Motor neuron (in vitro differentiated cells): ENCODE data around the gene RBP5. TPM values are rescaled to one million over a fixed set of nuclear protein-coding genes. Genes with fewer than 3 reads are reported as not detected.
A peak's percentile ranks its signal among the peaks of the same experiment; 100 is the strongest.

ENCODE experiments used
- ATAC-seq, 8 experiments: fragments of 200-7000 bp; cut with Tn5 transposase; replicated peaks in 6 of 8; 2 replicates each; pipeline ENCODE4 v1.8.0; 2021; ENCODE audit warnings: mild to moderate bottlenecking in 8 of 8, moderate library complexity in 8 of 8
- H3K27ac ChIP-seq, 2 donors: fragments of 250-450 bp; sonication (Bioruptor Pico); 2 replicates each; pipeline ENCODE4 v1.9.0; 2021; ENCODE audit warnings: antibody characterized with exemption in 2 of 2, mild to moderate bottlenecking in 2 of 2, moderate library complexity in 1 of 2
- H3K4me1 ChIP-seq, 2 donors: fragments of 250-450 bp; sonication (Bioruptor Pico); replicated peaks in 1 of 2; 2 replicates each; pipeline ENCODE4 v1.6.1; 2021; ENCODE audit warnings: antibody characterized with exemption in 2 of 2, mild to moderate bottlenecking in 2 of 2, moderate library complexity in 1 of 2
- H3K4me3 ChIP-seq, 5 donors: fragments of 250-450 bp; sonication (Bioruptor Pico); 2 replicates each; pipeline ENCODE4 v1.9.0; 2021; ENCODE audit warnings: antibody characterized with exemption in 5 of 5, mild to moderate bottlenecking in 5 of 5, moderate library complexity in 4 of 5
- WGBS, 10 experiments: fragments of 450-650 bp; shearing (Covaris generic); methylation state at CpG; one replicate each; pipeline ENCODE4 v1.0.0; 2022; 5-methylcytosine and 5-hydroxymethylcytosine counted together
- in situ Hi-C, 9 experiments: fragments of 400-800 bp; cut with MboI; loops; one replicate each; pipeline ENCODE4 v1.15.0; 2021; ENCODE audit warnings: low sequenced_read_pairs in 9 of 9, low pct_unique_long_range_greater_than_20kb in 2 of 9; ENCODE audit not compliant: unreplicated experiment in 9 of 9
- total RNA-seq, 8 experiments: library from RNA; unstranded; fragments of 300-600 nt; gene quantifications; 2 replicates each; pipeline versions ENCODE4 v1.2.3 to v1.2.4, GENCODE V29; 2022

RBP5 gene
- total RNA-seq, 8 experiments from 2014 or later = 0.38 to 5.4 (median 1.4) TPM

GRCh38 chr12:7073946-7074345 is 54.7 kb downstream of the RBP5 start:
- WGBS, 10 experiments = 10 to 50% (median 17%) methylated on average over 1 of the region's 1 CpG; no CpG with 5 or more reads in 7 of the 10 experiments
- Histone ChIP-seq H3K4me3 (no peak overlapping the region), H3K4me1 (no peaks in the 10 kb centered on the region), H3K27ac (no peak overlapping the region)
- in situ Hi-C loops = no loop called here
- ATAC-seq = peak in 1 of 8 experiments; percentile 47

Other genes with a start within 250 kb of the RBP5 start
- 10 to 100 TPM in 3 of 8 experiments, 1 to 10 TPM in 5; 4.1 to 51.0 (median 7.1) TPM for gene LRRC23, start 224.1 kb downstream of the RBP5 start, total RNA-seq
- 100 to 1,000 TPM in 5 of 8 experiments, 1 to 10 TPM in 3; 2.6 to 399 (median 169) TPM for gene ENO2, start 214.3 kb downstream of the RBP5 start, total RNA-seq
- gene ATN1, start 200.9 kb downstream of the RBP5 start, total RNA-seq = 10 to 100 TPM in 6 of 8 experiments, 1 to 10 TPM in 2; 4.3 to 51.5 (median 15.8) TPM
- gene RNU7-1, start 185.1 kb downstream of the RBP5 start, total RNA-seq = not detected
- gene C12orf57, start 184.9 kb downstream of the RBP5 start, total RNA-seq = 100 to 1,000 TPM; 150 to 828 (median 513) TPM
- gene PTPN6, start 177.5 kb downstream of the RBP5 start, total RNA-seq = 1 to 10 TPM in 2 of 8 experiments, under 1 TPM in 6; 0.22 to 2.4 (median 0.88) TPM
- 100 to 1,000 TPM; 146 to 327 (median 222) TPM for gene PHB2, start 158.2 kb downstream of the RBP5 start, total RNA-seq
- 10 to 100 TPM; 19.5 to 53.0 (median 31.6) TPM for gene EMG1, start 158.0 kb downstream of the RBP5 start, total RNA-seq
- 100 to 1,000 TPM in 1 of 8 experiments, 10 to 100 TPM in 5, 1 to 10 TPM in 2; 7.8 to 168 (median 19.7) TPM for gene LPCAT3, start 110.4 kb downstream of the RBP5 start, total RNA-seq
- 100 to 1,000 TPM in 3 of 8 experiments, 10 to 100 TPM in 1, 1 to 10 TPM in 4; 1.3 to 909 (median 17.9) TPM for gene C1S, start 68.2 kb downstream of the RBP5 start, total RNA-seq
- gene C1R, start 36.4 kb downstream of the RBP5 start, total RNA-seq = 100 to 1,000 TPM in 1 of 8 experiments, 10 to 100 TPM in 3, 1 to 10 TPM in 3, under 1 TPM in 1; 0.79 to 747 (median 6.4) TPM
- gene C1RL, start 19.7 kb downstream of the RBP5 start, total RNA-seq = 10 to 100 TPM in 4 of 8 experiments, 1 to 10 TPM in 4; 1.5 to 61.5 (median 11.1) TPM
- 10 to 100 TPM; 15.1 to 62.6 (median 44.1) TPM for gene CLSTN3, start 1.5 kb upstream of the RBP5 start, total RNA-seq
- gene PEX5, start 60.8 kb upstream of the RBP5 start, total RNA-seq = 10 to 100 TPM; 26.8 to 39.9 (median 33.0) TPM
- gene ACSM4, start 175.2 kb upstream of the RBP5 start, total RNA-seq = not detected